Measurements from ENCODE around the gene THEMIS. TPM values are rescaled to one million over a fixed set of nuclear protein-coding genes. Genes with fewer than 3 reads are reported as not detected.

Gene THEMIS
- total and polyA plus RNA-seq, 2 experiments from 2014 or later: not detected

DNA sequence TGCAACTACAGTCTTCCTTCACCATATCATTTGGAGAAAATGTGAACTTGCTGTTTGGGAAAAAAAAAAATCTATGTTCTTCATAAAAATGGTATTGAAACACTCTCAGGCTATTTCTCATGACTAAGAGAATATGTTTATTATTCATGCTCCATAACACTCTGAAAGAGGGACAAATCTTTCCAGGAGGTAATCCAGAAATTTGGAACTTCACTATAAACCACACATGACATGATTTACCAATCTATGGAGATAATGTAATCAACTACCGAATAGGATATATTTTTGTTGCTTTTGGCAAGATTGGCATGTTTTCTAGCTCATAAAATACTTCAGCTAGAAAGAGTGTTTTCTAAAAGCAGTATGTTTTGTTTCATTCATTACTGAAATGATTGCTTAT lies 56.3 kb downstream of the THEMIS start:
- Histone ChIP-seq H3K4me3 (no peak overlapping the region), H3K27ac (ENCODE audit: low read depth) (no peak overlapping the region), H2AFZ (no peak overlapping the region), H4K20me1 (replicated peaks; ENCODE audit: insufficient read depth) (no peaks in the 10 kb centered on the region), H3K4me2 (no peak overlapping the region), H3K27me3 (ENCODE audit: insufficient read depth) (no peaks in the 10 kb centered on the region), H3K36me3 (ENCODE audit: insufficient read depth) (no peaks in the 10 kb centered on the region), H3K9me2 (ENCODE audit: insufficient read depth) (no peaks in the 10 kb centered on the region), H3K79me2 (replicated peaks; ENCODE audit: insufficient read depth) (no peaks in the 10 kb centered on the region), H3F3A (replicated peaks; ENCODE audit: low read depth) (no peaks in the 10 kb centered on the region), H3K4me1 (ENCODE audit: insufficient read depth) (no peaks in the 10 kb centered on the region)
- Mint-ChIP-seq H3K9me3 (no peaks in the 10 kb centered on the region), H3K27ac (no peak overlapping the region), H3K4me1 (no peaks in the 10 kb centered on the region), H3K4me3 (no peak overlapping the region), H3K36me3 (ENCODE audit: low read depth) (no peaks in the 10 kb centered on the region; the same call in 2 of the 3 replicates), H3K27me3 (ENCODE audit: insufficient read depth, low read depth, poor library complexity) (no peaks in the 10 kb centered on the region)
- DNase-seq (ENCODE audit: low spot score) (no peak), ATAC-seq (no peak)
- TF ChIP-seq, protein P1, sequence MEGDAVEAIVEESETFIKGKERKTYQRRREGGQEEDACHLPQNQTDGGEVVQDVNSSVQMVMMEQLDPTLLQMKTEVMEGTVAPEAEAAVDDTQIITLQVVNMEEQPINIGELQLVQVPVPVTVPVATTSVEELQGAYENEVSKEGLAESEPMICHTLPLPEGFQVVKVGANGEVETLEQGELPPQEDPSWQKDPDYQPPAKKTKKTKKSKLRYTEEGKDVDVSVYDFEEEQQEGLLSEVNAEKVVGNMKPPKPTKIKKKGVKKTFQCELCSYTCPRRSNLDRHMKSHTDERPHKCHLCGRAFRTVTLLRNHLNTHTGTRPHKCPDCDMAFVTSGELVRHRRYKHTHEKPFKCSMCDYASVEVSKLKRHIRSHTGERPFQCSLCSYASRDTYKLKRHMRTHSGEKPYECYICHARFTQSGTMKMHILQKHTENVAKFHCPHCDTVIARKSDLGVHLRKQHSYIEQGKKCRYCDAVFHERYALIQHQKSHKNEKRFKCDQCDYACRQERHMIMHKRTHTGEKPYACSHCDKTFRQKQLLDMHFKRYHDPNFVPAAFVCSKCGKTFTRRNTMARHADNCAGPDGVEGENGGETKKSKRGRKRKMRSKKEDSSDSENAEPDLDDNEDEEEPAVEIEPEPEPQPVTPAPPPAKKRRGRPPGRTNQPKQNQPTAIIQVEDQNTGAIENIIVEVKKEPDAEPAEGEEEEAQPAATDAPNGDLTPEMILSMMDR (conservative IDR thresholded peaks at IDR 0.05; ENCODE audit: low read depth in 2 of 2): no peak
- TF ChIP-seq JUNB (IDR thresholded peaks at IDR 0.05; ENCODE audit: unreplicated experiment) (no peak), ZNF331 (CRISPR knock-in tag; IDR thresholded peaks at IDR 0.05; ENCODE audit: low read depth) (no peak), EZH2phosphoT487 (IDR thresholded peaks at IDR 0.05; ENCODE audit: unreplicated experiment) (no peak), NANOG (IDR thresholded peaks at IDR 0.05; ENCODE audit: borderline replicate concordance) (no peak), STAT1 (IDR thresholded peaks at IDR 0.05; ENCODE audit: unreplicated experiment) (no peak)
- TF ChIP-seq, protein P2, sequence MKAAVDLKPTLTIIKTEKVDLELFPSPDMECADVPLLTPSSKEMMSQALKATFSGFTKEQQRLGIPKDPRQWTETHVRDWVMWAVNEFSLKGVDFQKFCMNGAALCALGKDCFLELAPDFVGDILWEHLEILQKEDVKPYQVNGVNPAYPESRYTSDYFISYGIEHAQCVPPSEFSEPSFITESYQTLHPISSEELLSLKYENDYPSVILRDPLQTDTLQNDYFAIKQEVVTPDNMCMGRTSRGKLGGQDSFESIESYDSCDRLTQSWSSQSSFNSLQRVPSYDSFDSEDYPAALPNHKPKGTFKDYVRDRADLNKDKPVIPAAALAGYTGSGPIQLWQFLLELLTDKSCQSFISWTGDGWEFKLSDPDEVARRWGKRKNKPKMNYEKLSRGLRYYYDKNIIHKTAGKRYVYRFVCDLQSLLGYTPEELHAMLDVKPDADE (IDR thresholded peaks at IDR 0.05): no peak
- TF ChIP-seq, protein P3, sequence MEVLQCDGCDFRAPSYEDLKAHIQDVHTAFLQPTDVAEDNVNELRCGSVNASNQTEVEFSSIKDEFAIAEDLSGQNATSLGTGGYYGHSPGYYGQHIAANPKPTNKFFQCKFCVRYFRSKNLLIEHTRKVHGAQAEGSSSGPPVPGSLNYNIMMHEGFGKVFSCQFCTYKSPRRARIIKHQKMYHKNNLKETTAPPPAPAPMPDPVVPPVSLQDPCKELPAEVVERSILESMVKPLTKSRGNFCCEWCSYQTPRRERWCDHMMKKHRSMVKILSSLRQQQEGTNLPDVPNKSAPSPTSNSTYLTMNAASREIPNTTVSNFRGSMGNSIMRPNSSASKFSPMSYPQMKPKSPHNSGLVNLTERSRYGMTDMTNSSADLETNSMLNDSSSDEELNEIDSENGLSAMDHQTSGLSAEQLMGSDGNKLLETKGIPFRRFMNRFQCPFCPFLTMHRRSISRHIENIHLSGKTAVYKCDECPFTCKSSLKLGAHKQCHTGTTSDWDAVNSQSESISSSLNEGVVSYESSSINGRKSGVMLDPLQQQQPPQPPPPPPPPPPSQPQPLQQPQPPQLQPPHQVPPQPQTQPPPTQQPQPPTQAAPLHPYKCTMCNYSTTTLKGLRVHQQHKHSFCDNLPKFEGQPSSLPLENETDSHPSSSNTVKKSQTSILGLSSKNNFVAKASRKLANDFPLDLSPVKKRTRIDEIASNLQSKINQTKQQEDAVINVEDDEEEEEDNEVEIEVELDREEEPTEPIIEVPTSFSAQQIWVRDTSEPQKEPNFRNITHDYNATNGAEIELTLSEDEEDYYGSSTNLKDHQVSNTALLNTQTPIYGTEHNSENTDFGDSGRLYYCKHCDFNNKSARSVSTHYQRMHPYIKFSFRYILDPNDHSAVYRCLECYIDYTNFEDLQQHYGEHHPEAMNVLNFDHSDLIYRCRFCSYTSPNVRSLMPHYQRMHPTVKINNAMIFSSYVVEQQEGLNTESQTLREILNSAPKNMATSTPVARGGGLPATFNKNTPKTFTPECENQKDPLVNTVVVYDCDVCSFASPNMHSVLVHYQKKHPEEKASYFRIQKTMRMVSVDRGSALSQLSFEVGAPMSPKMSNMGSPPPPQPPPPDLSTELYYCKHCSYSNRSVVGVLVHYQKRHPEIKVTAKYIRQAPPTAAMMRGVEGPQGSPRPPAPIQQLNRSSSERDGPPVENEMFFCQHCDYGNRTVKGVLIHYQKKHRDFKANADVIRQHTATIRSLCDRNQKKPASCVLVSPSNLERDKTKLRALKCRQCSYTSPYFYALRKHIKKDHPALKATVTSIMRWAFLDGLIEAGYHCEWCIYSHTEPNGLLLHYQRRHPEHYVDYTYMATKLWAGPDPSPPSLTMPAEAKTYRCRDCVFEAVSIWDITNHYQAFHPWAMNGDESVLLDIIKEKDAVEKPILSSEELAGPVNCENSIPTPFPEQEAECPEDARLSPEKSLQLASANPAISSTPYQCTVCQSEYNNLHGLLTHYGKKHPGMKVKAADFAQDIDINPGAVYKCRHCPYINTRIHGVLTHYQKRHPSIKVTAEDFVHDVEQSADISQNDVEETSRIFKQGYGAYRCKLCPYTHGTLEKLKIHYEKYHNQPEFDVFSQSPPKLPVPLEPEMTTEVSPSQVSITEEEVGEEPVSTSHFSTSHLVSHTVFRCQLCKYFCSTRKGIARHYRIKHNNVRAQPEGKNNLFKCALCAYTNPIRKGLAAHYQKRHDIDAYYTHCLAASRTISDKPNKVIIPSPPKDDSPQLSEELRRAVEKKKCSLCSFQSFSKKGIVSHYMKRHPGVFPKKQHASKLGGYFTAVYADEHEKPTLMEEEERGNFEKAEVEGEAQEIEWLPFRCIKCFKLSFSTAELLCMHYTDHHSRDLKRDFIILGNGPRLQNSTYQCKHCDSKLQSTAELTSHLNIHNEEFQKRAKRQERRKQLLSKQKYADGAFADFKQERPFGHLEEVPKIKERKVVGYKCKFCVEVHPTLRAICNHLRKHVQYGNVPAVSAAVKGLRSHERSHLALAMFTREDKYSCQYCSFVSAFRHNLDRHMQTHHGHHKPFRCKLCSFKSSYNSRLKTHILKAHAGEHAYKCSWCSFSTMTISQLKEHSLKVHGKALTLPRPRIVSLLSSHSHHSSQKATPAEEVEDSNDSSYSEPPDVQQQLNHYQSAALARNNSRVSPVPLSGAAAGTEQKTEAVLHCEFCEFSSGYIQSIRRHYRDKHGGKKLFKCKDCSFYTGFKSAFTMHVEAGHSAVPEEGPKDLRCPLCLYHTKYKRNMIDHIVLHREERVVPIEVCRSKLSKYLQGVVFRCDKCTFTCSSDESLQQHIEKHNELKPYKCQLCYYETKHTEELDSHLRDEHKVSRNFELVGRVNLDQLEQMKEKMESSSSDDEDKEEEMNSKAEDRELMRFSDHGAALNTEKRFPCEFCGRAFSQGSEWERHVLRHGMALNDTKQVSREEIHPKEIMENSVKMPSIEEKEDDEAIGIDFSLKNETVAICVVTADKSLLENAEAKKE (CRISPR knock-in tag; IDR thresholded peaks at IDR 0.05): no peak
